OCI-LY1 (cell line): ENCODE data around the gene DTNB.

Experiments
- EZH2 ChIP-seq: fragments of 200-600 bp; sonication (generic), shearing (Covaris generic); IDR thresholded peaks from 2 replicates; pipeline ENCODE4 v1.8.0; 2017; ENCODE audit warnings: borderline replicate concordance, mixed run types, mild to moderate bottlenecking, antibody characterized with exemption, low read length, moderate library complexity, mixed read lengths
- TF ChIP-seq, protein P1 (sequence below): fragments of 200-600 bp; sonication (generic), shearing (Covaris generic); IDR thresholded peaks from 2 replicates; pipeline ENCODE4 v1.5.1; 2017; ENCODE audit warnings: mild to moderate bottlenecking, antibody characterized with exemption, low read length, moderate library complexity, mixed read lengths

GRCh38 chr2:25617948-25618646 is 55.3 kb downstream of the DTNB start:
- TF ChIP-seq, protein P1, sequence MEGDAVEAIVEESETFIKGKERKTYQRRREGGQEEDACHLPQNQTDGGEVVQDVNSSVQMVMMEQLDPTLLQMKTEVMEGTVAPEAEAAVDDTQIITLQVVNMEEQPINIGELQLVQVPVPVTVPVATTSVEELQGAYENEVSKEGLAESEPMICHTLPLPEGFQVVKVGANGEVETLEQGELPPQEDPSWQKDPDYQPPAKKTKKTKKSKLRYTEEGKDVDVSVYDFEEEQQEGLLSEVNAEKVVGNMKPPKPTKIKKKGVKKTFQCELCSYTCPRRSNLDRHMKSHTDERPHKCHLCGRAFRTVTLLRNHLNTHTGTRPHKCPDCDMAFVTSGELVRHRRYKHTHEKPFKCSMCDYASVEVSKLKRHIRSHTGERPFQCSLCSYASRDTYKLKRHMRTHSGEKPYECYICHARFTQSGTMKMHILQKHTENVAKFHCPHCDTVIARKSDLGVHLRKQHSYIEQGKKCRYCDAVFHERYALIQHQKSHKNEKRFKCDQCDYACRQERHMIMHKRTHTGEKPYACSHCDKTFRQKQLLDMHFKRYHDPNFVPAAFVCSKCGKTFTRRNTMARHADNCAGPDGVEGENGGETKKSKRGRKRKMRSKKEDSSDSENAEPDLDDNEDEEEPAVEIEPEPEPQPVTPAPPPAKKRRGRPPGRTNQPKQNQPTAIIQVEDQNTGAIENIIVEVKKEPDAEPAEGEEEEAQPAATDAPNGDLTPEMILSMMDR = no peak
- TF ChIP-seq EZH2 = no peak
